Left colon (tissue), 2 donors: ENCODE measurements around the gene FCN3. TPM values are rescaled to one million over a fixed set of nuclear protein-coding genes. Genes with fewer than 3 reads are reported as not detected.
A peak's percentile ranks its signal among the peaks of the same experiment; 100 is the strongest.

Experiments
- ATAC-seq: fragments of 200-7000 bp; cut with Tn5 transposase; one replicate; pipeline ENCODE4 v1.9.1; 2020; ENCODE audit warnings: mild to moderate bottlenecking, moderate library complexity
- DNase-seq, 2 donors: peaks; one replicate each; pipeline ENCODE4 v3.0.0-alpha.2; 2020
- intact Hi-C, 2 donors: fragments of 100-400 bp; cut with DNase I in 1 of 2; cut with micrococcal nuclease in 1 of 2; formaldehyde crosslinking; loops; one replicate each; pipeline versions ENCODE4 v1.11.2 to v1.14.0; 2022; cut with DNase I, micrococcal nuclease
- total RNA-seq, 2 donors: library from RNA; stranded (reverse); fragmentation: NEBNext Ultra II Directional; extraction: Animal tissue kit (Norgen Biotek cat#: 25700); gene quantifications; one replicate each; pipeline ENCODE4 v1.2.1, GENCODE V29; 2021
- donor health status: DM: no; HTN: no; CAD: no.
- donor health status: DM: yes; HTN: yes; CAD: no.

The FCN3 gene
- total RNA-seq, 2 donors from 2014 or later, result 0.45 to 0.76 TPM

DNA sequence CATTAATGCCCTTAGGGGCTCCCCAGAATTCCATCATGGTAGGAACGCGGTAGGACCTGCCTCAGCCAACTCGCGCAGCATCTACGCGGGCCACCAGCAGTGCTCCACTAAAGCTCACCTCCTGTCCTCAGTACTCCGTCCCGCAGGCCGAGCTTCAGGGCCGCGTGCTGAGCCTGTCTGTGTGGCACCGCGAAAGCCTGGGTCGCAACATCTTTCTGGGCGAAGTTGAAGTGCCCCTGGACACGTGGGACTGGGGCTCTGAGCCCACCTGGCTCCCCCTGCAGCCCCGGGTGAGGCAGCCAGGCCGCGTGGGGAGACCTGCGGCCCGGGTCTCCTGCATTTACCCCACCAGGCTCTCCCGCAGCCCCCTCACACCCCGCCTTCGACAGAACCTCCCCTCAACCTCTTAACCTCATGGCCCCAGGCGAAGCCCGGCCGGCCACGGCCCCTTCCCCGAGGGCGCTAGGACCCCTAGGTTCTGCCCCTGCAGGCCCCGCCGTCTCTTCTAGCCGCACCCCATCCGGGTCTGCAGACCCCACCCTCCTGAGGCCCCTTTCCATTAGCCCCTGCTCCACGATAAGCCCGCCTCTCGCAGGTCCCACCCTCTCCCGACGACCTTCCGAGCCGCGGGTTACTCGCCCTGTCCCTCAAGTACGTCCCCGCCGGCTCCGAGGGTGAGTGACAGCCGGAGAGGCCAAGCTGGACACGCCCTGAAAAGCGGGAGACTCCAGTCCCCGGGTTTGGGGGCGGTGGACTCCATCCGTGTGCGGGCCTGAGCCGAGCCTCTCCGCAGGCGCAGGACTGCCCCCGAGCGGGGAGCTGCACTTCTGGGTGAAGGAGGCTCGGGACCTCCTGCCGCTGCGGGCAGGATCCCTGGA, 23.7 kb downstream of the FCN3 start:
- ATAC-seq (peak; percentile 16), DNase-seq (peak in 1 of 2 donors; percentile 55)
- intact Hi-C loops, result no loop called here

DNA sequence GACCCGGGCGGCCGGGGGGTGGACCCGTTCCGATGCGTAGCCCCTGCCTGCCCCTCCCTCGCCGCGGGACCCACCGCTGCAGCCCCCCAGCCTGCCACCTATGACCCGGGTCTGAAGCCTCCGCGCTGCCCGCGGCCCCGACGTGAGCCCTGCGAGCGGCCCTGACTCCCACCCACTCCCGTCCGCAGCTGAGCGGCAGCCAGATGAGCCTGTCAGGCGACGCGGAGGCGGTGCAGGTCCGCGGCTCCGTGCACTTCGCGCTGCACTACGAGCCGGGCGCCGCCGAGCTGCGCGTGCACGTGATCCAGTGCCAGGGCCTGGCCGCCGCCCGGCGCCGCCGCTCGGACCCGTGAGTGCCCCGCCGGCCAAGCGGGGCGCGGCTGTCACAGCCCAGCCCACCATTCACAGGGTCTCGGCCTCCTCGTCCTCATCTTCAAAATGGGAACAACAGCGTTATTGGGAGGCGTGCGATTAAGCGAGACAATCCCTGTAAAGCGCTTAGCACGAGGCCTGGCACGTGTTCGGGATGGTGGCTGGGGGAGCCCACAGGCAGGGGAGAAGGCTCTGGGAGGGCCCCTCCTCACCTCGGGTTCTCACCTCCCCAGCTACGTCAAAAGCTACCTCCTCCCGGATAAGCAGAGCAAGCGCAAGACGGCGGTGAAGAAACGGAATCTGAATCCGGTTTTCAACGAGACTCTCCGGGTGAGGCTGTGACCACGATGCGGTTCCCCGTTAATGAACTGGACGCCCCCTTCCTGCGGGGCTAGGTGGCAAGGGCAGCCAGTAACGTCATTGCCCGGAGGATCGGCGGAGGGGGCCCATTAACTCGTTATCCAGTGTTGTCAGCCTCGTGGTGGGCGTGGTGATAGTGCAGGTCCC, 24.6 kb downstream of the FCN3 start:
- intact Hi-C loops, result no loop called here
- peak; percentile 71 to 79 for DNase-seq
- ATAC-seq, result peak; percentile 84

DNA sequence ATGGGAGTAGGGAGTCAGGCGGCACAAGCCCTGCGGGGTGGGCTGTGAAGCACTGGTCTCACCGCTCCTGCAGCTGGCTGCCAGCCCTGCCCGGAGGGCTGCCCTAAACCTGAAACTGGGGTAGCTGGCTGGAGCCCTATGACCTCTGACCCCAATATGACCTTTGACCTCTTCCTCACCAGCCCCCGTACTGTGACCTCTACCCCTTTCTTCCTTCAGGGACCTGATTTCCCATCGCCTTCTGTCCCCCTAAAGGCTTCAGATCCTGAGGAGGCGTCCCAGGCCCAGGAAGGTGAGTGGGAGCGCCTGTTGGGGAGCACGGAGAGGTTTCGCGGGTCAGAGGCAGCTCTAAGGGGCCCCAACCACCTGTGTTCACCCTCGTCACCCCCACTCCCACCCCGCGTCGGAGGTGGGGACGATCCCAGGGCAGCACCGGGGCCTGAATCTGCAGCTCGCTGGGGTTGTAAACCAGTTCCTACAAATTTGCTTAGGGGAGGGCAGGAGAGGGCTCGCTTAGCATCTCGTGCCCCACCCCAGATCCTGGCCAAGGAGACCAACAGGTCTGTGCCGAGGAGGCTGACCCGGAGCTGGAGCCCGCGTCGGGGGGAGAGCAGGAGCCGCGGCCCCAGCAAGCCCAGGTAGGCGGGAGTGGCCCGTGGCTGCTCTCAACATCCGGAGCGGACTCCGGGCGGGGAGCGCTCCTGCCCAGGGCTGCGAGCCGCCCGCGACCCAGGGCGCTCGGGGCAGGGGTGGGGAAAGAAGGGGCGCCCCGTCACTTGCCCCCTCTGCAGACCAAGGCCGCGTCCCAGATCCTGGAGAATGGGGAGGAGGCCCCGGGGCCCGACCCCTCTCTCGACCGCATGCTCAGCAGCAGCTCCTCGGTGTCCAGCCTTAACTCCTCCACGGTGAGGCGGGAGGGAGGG, 25.5 kb downstream of the FCN3 start:
- intact Hi-C loops, result no loop called here
- ATAC-seq, result peak; percentile 86
- peak; percentile 79 to 81 for DNase-seq

DNA sequence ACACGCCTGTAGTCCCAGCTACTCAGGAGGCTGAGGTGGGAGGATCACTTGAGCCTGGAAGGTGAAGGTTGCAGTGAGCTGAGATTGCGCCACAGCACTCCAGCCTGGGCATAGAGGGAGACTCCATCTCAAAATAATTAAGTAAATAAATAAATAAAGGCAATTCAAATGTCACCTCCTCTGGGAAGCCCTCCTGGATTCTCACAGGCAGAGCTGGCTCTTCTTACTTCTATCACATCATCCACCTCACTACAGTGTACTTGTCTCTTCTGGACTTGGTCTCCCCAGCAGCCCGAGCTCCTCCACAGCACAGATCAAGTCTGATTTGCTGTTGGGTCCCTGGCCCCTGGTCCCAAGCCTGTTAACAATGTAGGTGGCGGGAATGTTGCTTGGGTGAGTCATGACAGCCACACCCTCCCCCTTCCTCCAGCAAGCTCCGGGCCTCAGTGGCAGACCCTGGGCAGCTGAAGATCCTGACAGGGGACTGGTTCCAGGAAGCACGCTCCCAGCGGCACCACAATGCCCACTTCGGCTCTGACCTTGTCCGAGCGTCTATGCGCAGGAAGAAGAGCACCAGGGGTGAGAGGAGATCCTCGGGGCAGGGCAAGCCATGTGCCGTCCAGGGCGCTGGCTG, 27.5 kb downstream of the FCN3 start:
- DNase-seq (no peak), ATAC-seq (no peak)
- intact Hi-C loops, result no loop called here

- ATAC-seq, result no peak
- intact Hi-C loops, result no loop called here
- DNase-seq, result no peak
Observed at GRCh38 chr1:27346357-27346756, 28.3 kb downstream of the FCN3 start.

GRCh38 chr1:27345272-27345671, 29.4 kb downstream of the FCN3 start:
- intact Hi-C loops, result no loop called here
- DNase-seq (no peak), ATAC-seq (no peak)

DNA sequence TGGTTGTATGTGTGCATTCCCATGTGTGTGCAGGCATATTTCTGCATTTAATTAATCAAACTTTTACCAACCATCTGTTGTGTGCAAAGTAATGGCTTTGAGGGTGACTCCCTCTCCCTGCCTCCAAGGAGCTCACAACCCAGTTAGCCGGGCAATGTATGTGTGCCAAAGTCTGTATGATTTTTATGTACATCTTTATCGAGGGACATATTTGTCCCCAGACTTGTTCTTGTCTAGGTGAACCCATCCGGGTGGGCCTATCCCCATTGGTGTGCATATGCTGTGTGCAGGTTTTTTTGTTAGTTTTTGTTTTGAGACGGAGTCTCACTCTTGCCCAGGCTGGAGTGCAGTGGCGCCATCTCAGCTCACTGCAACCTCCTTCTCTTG, 31.0 kb downstream of the FCN3 start:
- DNase-seq (no peak), ATAC-seq (no peak)
- intact Hi-C loops, result no loop called here

- ATAC-seq, result peak; percentile 57
- intact Hi-C loops, result no loop called here
- peak in 1 of 2 donors; percentile 63 for DNase-seq
Observed at GRCh38 chr1:27342778-27343638, 31.6 kb downstream of the FCN3 start.

- intact Hi-C loops, result no loop called here
- DNase-seq (no peak), ATAC-seq (peak; percentile 55)
Observed at GRCh38 chr1:27342391-27342777, 32.2 kb downstream of the FCN3 start.

DNA sequence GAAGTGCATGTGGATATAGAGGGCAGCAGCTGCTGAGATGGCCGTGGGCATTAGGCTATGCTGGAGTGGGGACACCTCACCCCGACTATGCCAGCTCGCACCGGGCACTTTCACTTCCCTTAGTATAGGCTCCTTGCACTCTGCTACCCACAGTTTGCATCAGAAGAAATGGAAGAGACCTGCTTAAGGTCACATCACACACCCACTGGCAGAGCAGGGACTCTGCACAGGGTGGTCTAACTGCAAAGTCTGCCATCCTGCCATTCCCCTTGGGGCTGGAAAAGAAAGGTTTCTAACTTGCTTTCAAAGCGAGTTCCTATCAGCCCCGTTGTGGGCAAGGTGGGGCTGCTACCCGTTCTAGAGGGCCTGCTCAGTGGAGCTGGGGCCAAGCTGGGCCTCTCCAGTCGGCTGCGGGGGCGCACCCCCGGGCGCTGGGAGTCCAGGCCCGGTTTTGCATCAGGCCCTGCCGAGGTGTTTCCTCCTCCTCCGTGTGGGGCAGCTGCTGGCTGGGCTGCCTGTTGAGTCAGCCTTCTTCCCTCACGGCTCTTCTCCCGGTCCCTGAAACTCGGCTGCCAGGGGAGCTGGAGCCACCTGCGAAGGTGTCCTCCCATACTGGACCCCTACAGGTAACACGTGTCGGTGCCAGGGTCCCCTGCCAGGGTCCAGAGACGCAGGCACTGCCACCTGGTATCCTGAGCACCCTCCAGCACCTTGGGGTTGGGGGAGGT, 32.9 kb downstream of the FCN3 start, which contains the start of gene SYTL1:
TSS of gene SYTL1 (plus strand) at position 498 of the 728 bp plus-strand sequence. CDS start 3,313 bp downstream, outside the sequence.
- intact Hi-C loops, result no loop called here
- ATAC-seq (peak; percentile 87), DNase-seq (peak in 1 of 2 donors; percentile 75)

DNA sequence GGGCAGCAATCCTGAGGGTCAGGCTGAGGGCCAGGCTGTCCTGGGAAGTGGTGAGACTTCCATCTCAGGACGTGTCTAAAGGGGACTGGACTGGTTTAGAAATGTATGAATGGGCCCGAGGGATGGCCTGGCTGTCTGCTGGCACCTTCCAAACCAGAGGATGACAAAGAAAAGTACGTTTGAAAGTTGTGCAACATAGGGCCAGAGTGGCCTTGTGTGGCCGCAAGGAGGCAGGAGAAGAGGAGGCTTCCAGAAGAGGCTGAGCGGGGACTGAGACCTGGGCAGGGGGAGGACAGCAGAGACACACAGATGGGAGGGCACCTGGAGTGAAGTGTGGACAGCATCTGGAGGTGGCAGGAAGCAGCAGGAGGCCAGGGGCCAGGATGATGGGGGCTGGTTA, 35.4 kb downstream of the FCN3 start:
- intact Hi-C loops, result loop anchor here in 1 of 2 donors (10.0 kb wide), 1 partner anchor 46 kb away; the partner anchor contains the start of gene CD164L2

GRCh38 chr1:27338751-27339150, 35.9 kb downstream of the FCN3 start:
- ATAC-seq (no peak), DNase-seq (no peak)
- intact Hi-C loops, result loop anchor here in 1 of 2 donors (10.0 kb wide), 1 partner anchor 46 kb away; the partner anchor contains the start of gene CD164L2

More for the DNA sequence above, 35.4 kb downstream of the FCN3 start:
- DNase-seq (no peak), ATAC-seq (no peak)

- DNase-seq (no peak), ATAC-seq (no peak)
- intact Hi-C loops, result loop anchor here in 1 of 2 donors (10.0 kb wide), 1 partner anchor 48 kb away; the partner anchor contains the start of gene CD164L2
Observed at GRCh38 chr1:27336756-27337155, 37.9 kb downstream of the FCN3 start.

DNA sequence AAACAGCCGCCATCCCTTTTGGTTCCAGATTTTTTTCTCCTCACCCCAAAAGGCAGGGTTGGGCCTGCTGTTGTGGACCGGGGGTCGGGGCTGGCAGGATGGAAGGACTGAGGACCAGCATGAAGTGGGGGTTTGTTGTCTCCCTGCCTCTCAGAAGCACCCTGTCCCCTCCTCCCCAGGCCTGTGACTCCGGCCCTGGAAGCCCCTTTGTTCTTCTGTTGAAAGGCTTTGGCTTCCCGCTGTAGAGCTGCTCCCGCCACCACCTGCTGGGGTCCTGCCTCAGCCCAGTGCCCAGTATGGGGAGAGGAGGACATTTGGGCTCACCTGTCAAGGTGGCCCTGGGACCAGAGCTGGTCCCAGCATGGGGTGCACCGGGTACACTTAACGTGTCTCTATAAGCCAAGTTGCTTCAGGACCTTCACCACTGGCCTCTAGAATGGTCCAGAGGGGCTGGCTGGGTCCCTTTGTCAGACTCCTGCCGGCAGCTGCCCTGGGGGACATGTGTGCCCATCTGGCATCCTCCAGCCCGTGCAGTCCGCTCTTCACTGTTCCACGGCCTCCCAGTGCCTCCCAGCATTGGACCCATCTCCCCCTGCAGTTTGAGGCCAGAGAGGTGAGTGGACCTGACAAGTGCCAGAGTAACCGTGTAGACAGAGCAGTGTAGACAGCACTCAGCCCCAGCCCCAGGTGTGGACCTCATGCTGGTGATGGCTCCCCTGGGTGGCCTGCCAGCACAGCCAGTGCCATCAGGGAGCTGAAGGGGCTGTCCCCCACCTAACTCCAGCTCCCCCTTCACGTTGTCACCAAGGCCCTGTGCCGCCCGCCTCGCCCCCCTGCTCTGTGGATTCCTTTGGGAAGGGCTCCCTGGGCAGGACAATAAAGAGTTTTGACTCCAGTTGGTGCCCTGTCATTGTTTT, 38.9 kb downstream of the FCN3 start:
- DNase-seq (no peak), ATAC-seq (no peak)
- intact Hi-C loops, result loop anchor here in 1 of 2 donors (10.0 kb wide), 1 partner anchor 49 kb away; the partner anchor contains the start of gene CD164L2

GRCh38 chr1:27333717-27334279, 40.8 kb downstream of the FCN3 start:
- DNase-seq (no peak), ATAC-seq (no peak)
- intact Hi-C loops, result loop anchor here in 1 of 2 donors (10.0 kb wide), 1 partner anchor 51 kb away; the partner anchor contains the start of gene CD164L2
